Measurements from ENCODE around the gene ALPP.

The ALPP gene

DNA sequence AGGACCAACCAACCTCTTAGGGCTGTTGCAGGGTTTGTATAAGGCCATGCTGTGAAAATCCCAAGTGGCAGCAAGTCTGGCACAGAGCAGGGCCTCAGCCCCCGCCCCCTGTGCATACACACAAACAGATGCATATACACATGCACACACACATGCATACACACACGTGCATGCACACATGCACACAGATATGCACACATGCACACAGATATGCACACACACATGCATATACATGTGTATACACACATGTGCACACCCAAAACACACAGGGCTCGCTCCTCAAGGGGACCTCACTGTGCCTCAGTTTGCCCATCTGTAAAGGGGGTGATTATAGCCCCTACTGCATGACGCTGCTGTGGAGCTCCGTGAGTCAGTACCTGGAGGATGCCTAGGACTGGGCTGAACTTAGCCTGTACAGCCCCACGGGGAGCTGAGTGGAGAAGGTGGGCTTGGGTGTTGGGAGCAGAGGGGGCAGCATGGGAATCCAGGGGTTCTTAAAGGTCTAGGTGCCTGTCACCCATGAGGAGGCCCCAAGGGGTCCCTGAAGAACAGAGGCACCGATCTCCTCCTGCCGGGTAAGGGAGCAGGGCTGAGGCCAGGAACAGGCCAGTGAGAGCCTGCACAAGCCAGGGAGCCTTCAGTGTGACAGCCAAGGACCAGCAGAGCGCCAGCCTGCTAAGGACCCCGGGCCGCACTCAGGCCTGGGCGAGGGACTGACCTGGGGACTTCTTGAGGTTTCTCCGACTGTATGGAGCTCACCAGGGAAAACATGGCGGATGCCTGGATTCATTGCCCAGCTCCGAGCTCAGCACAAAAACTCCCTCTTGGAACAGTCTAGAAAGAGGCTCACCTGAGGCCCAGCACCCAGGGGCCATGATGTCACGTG is 53.4 kb downstream of the ALPP start:
- DNase-seq = no peak

All from CD4-positive, alpha-beta T cell treated with Interleukin-6 for 4 hours (primary cell).